DND-41 (cell line): ENCODE results near the gene ARHGAP24.
"Not testable (repeated sequence)": the region's sequence is repeated elsewhere in the genome, so short reads cannot be mapped to it uniquely, and the experiment has no call there.

ENCODE experiments used
- ATAC-seq: fragments of 200-7000 bp; cut with Tn5 transposase; 3 replicates; pipeline ENCODE4 v1.9.1; 2021; ENCODE audit warnings: low read depth; ENCODE audit not compliant: insufficient read depth
- DNase-seq: peaks from one replicate; pipeline ENCODE4 v3.0.0-alpha.2; 2020
- H2AFZ ChIP-seq: 2 replicates; pipeline ENCODE4 v1.6.0; 2012; ENCODE audit warnings: low read depth, low read length
- H3K27ac ChIP-seq: 2 replicates; pipeline ENCODE4 v1.5.1; 2012; ENCODE audit warnings: low read length, inconsistent platforms
- H3K27me3 ChIP-seq: fragments of 200-600 bp; sonication (generic); 2 replicates; pipeline ENCODE4 v1.6.0; 2012; ENCODE audit warnings: low read length, mild to moderate bottlenecking, inconsistent platforms; ENCODE audit not compliant: insufficient read depth, poor library complexity
- H3K36me3 ChIP-seq: 2 replicates; pipeline ENCODE4 v1.5.1; 2012; ENCODE audit warnings: low read length, inconsistent platforms; ENCODE audit not compliant: insufficient read depth
- H3K4me1 ChIP-seq: 2 replicates; pipeline ENCODE4 v1.5.1; 2012; ENCODE audit warnings: mild to moderate bottlenecking, low read length; ENCODE audit not compliant: insufficient read depth
- H3K4me2 ChIP-seq: 2 replicates; pipeline ENCODE4 v1.6.0; 2012; ENCODE audit warnings: mild to moderate bottlenecking, moderate library complexity, low read length, inconsistent platforms; ENCODE audit not compliant: insufficient read depth
- H3K4me3 ChIP-seq, 2 experiments: fragments of 200-600 bp in 1 of 2; shearing (Covaris generic) in 1 of 2; 2 replicates each; pipeline ENCODE4 v1.5.1; 2012 to 2016; ENCODE audit warnings: inconsistent platforms in 2 of 2, low read length in 2 of 2, mild to moderate bottlenecking in 2 of 2, low read depth in 1 of 2, moderate library complexity in 1 of 2
- H3K79me2 ChIP-seq: 2 replicates; pipeline ENCODE4 v1.6.0; 2012; ENCODE audit warnings: low read length, inconsistent platforms; ENCODE audit not compliant: insufficient read depth
- H3K9ac ChIP-seq: 2 replicates; pipeline ENCODE4 v1.6.0; 2012; ENCODE audit warnings: low read depth, mild to moderate bottlenecking, inconsistent platforms, low read length, moderate library complexity
- H3K9me3 ChIP-seq: 2 replicates; pipeline ENCODE4 v1.5.1; 2012; ENCODE audit warnings: low read length, moderate library complexity, mild to moderate bottlenecking, inconsistent platforms; ENCODE audit not compliant: insufficient read depth, severe bottlenecking
- H4K20me1 ChIP-seq: 2 replicates; pipeline ENCODE4 v1.6.0; 2012; ENCODE audit warnings: low read length; ENCODE audit not compliant: insufficient read depth
- EZH2 ChIP-seq: IDR thresholded peaks from 3 replicates; pipeline ENCODE4 v1.6.1; 2012; ENCODE audit warnings: borderline replicate concordance, low read depth, mild to moderate bottlenecking, moderate library complexity, low read length, inconsistent platforms; ENCODE audit not compliant: severe bottlenecking
- TF ChIP-seq, protein P1 (sequence below): IDR thresholded peaks from 2 replicates; pipeline ENCODE4 v1.5.1; 2012; ENCODE audit warnings: borderline replicate concordance, low read length, moderate library complexity, mild to moderate bottlenecking; ENCODE audit not compliant: poor library complexity, severe bottlenecking; ENCODE audit errors: extremely low read depth

Gene ARHGAP24

DNA sequence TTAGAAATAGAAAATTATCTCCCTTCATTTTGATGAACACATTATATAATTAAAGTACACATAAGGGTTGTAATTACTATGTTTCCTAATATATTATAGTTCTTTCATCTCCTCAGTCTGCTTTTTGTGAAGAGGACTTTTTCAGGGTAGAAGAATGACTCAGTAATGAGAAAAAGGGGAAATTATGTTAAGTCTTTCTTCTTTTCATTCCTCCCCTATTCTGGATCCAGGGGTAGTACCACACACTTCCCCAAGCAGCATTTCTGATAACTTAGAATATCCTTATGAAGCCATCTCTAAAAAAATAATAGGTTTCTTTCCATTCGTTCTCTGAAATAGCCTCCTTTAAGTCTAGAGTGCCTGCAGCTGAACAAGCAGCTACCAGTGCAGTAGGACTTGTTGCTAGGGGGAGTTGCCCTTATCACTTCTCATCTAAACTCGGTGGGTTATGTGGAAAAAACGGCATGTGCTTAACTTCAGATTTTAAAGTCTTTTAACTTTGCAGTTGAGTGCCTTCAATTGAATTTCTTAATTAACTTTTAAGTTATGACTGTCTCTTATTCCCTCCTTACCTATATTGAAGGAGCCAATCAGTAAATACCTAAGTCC is 184.8 kb downstream of the ARHGAP24 start:
- Histone ChIP-seq H3K4me3 (no peak overlapping the region), H3K4me2 (no peak overlapping the region), H3K79me2 (no peaks in the 10 kb centered on the region), H2AFZ (no peak overlapping the region), H3K9ac (no peak overlapping the region), H3K4me1 (no peaks in the 10 kb centered on the region), H3K9me3 (no peaks in the 10 kb centered on the region), H3K27me3 (no peaks in the 10 kb centered on the region), H3K36me3 (no peaks in the 10 kb centered on the region), H3K27ac (no peak overlapping the region), H4K20me1 (no peaks in the 10 kb centered on the region)
- TF ChIP-seq, protein P1, sequence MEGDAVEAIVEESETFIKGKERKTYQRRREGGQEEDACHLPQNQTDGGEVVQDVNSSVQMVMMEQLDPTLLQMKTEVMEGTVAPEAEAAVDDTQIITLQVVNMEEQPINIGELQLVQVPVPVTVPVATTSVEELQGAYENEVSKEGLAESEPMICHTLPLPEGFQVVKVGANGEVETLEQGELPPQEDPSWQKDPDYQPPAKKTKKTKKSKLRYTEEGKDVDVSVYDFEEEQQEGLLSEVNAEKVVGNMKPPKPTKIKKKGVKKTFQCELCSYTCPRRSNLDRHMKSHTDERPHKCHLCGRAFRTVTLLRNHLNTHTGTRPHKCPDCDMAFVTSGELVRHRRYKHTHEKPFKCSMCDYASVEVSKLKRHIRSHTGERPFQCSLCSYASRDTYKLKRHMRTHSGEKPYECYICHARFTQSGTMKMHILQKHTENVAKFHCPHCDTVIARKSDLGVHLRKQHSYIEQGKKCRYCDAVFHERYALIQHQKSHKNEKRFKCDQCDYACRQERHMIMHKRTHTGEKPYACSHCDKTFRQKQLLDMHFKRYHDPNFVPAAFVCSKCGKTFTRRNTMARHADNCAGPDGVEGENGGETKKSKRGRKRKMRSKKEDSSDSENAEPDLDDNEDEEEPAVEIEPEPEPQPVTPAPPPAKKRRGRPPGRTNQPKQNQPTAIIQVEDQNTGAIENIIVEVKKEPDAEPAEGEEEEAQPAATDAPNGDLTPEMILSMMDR = no peak
- no peak for TF ChIP-seq EZH2
- no peak for ATAC-seq
- DNase-seq = no peak

DNA sequence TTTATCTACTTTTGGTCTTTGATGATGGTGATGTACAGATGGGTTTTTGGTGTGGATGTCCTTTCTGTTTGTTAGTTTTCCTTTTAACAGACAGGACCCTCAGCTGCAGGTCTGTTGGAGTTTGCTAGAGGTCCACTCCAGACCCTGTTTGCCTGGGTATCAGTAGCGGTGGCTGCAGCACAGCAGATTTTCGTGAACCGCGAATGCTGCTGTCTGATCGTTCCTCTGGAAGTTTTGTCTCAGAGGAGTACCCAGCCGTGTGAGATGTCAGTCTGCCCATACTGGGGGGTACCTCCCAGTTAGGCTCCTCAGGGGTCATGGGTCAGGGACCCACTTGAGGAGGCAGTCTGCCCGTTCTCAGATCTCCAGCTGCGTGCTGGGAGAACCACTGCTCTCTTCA is 191.7 kb downstream of the ARHGAP24 start:
- H3K9ac ChIP-seq, ATAC-seq, H3K27me3 ChIP-seq: not testable (repeated sequence)

DNA sequence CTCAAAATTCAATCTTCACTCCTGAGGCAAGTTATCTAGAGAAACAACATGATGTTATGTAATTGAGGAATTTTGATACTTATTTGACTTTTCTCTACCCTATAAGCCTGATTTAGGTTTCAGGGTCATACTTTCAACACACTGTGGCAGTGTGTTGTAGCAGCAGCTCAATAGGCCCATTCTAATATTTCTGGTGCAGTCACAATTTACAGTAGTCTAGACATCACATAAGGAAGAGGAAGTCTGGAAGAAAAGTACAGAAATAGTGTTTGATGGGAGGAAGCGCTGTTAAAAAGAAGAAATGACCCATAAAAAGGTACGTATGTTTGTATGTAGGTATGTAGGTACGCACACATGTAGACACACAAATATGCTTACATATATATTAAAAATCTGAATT is 194.3 kb downstream of the ARHGAP24 start:
- no peak overlapping the region for H3K4me3 ChIP-seq
- no peak overlapping the region for H3K9ac ChIP-seq
- no peak overlapping the region for H2AFZ ChIP-seq
- TF ChIP-seq, protein P1 = no peak
- TF ChIP-seq EZH2 = no peak
- no peaks in the 10 kb centered on the region for H3K4me1 ChIP-seq
- no peak overlapping the region for H3K4me2 ChIP-seq
- DNase-seq (no peak), ATAC-seq (no peak)
- no peaks in the 10 kb centered on the region for H3K27me3 ChIP-seq
- H3K36me3 ChIP-seq = no peaks in the 10 kb centered on the region
- no peaks in the 10 kb centered on the region for H3K9me3 ChIP-seq
- H4K20me1 ChIP-seq = no peaks in the 10 kb centered on the region
- no peak overlapping the region for H3K27ac ChIP-seq
- no peaks in the 10 kb centered on the region for H3K79me2 ChIP-seq

More for the DNA sequence above, 191.7 kb downstream of the ARHGAP24 start:
- not testable (repeated sequence) for H3K4me3 ChIP-seq, H3K36me3 ChIP-seq, H2AFZ ChIP-seq, H3K79me2 ChIP-seq, H3K27ac ChIP-seq, H3K9me3 ChIP-seq, H3K4me2 ChIP-seq, DNase-seq, H4K20me1 ChIP-seq, H3K4me1 ChIP-seq

DNA sequence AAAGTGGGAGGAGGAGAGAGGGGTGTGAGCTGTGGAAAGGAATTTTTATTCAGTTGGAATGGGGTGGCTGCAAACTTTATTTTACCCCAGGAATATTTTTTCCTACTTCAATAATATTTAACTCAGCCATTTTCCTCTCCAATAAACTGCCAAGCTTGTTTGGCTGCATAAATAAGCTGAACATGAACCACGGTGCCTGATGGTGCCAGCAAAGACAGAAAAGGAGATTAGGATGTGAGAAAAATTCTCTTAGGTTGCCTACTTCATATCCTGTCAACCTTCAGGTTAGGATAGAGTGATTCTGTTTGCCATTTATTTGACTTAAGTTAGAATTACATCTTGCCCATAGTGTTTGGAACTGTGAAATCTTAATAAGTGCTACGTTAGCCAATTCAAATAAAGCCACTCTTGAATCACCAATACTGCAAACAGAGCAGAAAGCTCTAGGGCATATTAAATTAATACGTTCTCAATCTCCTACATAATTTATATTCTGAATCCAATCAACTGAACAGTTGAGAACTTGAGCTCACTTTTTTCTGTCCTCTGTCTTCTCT is 195.1 kb downstream of the ARHGAP24 start:
- Histone ChIP-seq H3K27ac (no peak overlapping the region), H3K9ac (no peak overlapping the region), H3K4me3 (no peak overlapping the region), H3K9me3 (no peaks in the 10 kb centered on the region), H3K4me1 (no peaks in the 10 kb centered on the region), H4K20me1 (no peaks in the 10 kb centered on the region), H3K79me2 (no peaks in the 10 kb centered on the region), H2AFZ (no peak overlapping the region), H3K4me2 (no peak overlapping the region), H3K36me3 (no peaks in the 10 kb centered on the region), H3K27me3 (no peaks in the 10 kb centered on the region)
- DNase-seq (no peak), ATAC-seq (no peak)
- TF ChIP-seq, protein P1 = no peak
- no peak for TF ChIP-seq EZH2
